HG03175 (cell line): ENCODE results near the gene IGFBP3.

Source experiments
- ATAC-seq: cut with Tn5 transposase; IDR thresholded peaks from one replicate; pipeline ENCODE4 v1.9.1; 2021; ENCODE audit warnings: mild to moderate bottlenecking, moderate library complexity; ENCODE audit not compliant: unreplicated experiment

IGFBP3 gene

DNA sequence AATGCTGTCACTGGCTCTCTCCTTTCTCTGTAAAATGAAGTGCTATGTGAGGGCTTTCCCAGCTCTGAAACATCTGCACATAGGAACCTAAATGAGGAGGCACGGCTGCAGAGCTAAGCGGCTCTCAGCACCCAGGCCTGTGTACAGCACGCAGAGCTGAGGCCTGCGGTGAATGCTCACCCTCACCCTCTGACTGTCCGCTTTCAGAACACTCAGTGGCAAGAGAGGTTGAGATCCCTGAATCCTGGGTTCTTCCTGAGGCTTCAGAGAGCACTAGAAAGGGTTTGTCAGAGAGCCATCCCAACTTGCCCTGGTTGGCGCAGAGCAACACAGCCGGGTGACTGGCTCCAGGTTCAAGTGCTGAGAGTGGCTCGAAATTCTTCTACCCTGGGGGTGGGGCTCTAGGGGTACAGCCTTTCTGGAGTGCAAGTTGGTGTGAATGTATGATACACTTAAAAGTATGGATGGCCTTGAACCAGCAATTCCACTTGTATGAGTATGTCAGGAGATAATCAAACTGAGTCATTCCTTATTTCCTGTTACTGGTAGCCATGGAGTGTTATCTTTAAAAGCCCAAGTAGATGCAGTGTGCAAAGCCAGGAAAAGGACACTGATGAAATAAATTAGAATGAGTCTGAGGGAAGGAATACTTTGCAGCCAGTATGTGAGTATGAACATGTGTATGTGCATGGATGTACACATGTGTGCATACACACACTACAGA is 46.5 kb downstream of the IGFBP3 start:
- no peak for ATAC-seq

DNA sequence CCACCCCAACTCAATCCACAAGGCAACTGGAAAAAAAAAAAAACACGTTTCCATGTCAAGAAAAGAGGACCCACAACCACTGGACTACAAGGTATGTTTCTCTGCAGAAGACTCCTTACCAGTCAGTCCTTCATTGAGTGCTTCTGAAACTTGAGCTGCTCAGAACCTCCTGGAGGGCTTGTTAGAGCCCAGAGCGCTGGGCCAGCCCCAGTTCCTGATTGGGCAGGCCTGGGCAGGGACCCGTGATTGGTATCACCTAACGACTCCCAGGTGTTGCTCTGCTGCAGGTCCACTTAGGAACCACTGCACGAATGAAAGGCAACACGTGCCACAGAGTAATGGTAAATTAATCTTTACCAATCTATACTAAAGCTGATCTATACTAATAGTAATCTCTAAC is 47.7 kb downstream of the IGFBP3 start:
- no peak for ATAC-seq

DNA sequence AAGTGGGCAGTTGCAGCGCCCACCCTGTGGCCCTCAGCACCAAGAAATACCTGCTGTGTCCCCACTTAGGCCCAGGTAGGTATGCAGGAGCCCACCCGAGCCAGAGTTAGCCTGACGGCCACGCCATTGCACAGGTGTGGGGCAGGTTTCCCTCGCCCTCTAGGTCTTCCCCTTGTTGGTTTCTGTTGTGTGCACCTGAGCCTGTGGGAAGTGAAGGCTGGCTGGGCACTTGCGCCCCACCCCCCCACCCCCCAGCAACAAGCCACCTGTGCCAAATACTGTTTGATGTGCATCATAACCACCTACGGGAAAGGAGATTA is 48.1 kb downstream of the IGFBP3 start, which contains the start of gene CCDC201:
Gene CCDC201, minus strand, starts transcription at position 48 of the 320 bp plus-strand sequence. CDS start 75 bp downstream, outside the sequence.
- ATAC-seq: no peak

DNA sequence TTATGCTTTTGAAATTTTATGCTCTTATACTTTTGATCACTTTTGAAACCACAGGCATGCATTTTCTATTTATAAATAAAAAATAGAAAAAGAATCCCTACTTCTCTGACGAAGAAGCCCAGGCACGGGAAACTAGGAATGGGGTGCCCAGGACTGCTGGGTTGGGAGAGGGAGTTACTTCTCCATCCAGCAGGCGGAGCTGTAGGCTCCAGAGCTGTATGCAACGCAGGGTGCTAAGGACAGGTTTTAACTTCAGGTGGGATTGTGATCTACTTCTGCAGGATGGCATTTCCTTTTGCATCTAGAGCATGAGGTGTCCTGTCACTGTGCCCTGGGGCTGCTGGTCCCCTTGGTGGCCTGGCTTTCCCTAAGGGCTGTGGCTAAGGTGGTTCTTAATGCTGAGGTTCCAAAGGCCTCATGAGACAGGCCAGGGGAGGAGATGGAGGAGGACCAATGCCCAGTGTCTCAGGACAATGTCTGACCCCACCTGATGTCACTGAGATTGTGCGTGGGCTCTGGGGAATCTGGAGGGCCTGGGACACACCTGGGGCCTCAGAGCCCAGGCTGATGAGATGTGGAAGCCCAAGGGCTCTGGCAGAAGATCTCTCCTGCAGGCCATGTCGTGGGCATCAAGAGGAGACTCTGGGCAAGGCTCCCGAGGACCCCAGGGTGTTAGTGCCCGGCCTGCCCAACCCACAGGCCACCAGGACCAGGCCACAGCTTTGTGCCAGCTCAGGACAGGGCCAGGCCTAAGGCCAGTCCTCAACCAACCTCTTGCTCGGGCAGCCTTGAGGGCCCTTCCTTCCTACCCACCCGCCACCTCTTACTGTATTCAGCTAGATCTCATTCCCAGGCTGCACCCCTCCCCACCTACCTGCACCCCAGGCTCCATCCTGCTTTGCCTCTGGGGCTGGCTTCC is 48.7 kb downstream of the IGFBP3 start:
- no peak for ATAC-seq

DNA sequence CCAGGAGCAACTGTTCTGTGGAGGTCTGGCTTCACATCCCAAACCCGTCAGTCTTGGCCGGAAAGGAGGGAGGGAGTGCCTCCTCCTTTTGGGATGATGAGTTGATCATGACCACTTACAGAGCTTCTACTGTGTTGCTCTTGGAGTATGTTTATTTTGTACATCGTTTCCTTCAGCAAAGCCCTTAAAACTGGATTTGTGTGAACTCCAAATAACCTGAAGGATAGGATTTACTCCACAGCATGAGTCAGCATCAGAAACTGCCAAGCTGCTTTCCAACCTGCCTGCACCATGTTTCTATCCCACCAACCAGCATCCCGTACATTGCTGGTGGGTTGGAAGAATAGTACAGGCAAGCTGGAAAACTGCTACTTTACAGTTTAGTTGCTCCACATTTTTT is 51.6 kb downstream of the IGFBP3 start:
- no peak for ATAC-seq

DNA sequence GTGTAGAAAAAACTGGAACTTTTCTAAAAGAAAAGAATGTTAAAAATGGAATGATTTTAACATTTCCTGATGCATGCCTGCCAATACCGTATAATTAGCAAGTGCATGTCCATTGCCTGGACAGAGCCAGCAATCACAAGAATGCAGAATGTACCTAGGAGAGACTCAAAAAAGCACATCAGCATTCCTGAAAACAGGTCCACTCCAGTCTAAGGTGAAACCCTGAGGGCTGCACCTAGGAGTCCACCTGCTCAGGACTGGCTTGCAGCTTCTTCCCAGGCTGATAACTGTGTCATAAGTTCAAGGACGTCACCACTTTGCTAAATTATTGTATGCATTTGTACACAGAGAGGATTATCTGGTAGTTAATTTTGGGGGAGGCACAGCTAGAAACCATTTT is 53.6 kb downstream of the IGFBP3 start:
- no peak for ATAC-seq

DNA sequence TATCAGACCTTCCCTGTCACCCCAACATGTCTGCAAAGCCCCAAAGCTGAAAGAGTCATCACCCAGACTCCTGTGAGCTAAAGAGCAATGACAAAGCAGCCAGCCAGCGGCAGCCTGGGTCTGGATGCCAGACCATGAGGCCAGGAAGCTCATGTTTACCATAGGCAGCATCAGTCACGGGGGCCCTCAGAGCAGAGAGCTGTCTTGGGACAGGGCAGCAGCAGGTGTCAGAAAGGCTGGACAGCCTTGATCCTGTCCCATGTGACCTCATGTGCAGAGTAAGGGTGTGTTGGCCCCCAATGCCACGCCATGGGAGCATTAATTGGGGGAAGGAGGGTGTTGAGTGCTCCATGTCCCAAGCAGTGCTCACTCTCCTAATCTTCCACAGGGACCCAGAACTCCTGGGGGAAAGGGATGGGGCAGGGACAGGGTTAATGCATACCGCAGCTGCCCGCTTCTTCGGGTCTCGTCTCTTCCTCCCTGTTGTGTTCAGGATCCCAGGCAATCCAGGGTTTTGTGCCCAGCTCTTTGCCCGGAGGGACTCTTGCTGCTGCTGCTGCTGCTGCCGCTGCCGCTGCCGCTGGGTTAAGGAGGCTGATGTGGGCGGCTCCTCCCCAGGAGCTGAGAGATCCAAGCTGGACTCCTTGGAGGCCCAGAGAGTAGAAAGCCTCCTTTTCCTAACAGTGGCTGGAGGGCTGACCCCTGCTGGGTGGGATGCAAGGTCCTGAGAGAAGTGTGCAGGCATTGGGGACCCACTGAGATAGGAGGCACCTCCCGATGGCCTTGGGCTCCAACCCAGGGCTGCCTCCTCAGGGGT is 55.3 kb downstream of the IGFBP3 start:
- no peak for ATAC-seq

DNA sequence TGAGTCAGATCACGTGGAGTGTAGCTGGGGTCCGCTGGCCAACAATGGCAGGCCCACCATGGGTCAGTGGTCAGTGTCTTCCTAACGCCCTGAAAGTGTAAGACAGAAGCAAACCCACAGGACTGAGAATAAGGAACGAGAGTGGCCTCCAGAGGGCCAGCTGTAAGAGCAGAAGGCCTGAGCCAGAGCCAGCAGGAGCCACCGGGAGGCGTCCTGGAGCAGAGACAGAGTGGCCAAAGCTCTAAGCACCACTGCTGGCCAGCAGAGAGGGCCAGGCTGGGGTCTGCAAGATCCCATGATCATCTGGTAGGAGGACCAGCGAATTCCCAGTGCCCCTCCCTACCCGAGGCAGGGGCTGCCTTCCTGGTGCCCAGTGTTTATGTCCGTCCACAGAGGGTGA is 57.4 kb downstream of the IGFBP3 start:
- ATAC-seq: no peak
